ENCODE measurements around the gene PLA2R1.

The PLA2R1 gene

DNA sequence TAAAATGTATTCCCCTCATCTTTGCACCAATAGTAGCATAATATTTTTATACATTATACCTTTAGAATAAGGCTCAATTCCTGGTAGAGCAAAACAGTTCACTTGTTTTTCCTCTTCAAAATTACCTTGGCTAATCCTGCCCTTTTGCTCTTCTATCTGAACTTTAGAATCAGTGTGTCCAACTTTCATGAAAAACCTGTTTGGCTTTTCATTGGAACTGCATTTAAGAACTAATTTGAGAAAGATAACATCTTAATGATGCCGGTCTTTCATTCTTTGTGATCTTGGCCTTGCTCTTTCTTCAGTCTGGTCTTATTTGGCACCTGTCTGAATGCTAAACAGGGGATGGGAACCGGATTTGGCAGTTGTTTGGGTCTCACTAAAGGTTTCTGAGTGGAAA is 151.5 kb downstream of the PLA2R1 start:
- no peak for DNase-seq
- Histone ChIP-seq H3K23ac (ENCODE audit: low read length) (no peak overlapping the region), H3K9me3 (ENCODE audit: insufficient read depth, low read depth, low read length) (no peaks in the 10 kb centered on the region), H3K27ac (ENCODE audit: low read depth, low read length) (no peak overlapping the region), H3K4me2 (ENCODE audit: low read length) (no peak overlapping the region), H3K9ac (ENCODE audit: low read length) (no peak overlapping the region), H3K4me1 (ENCODE audit: control insufficient read depth in 1 of 2, insufficient read depth in 2 of 2, low read length in 2 of 2) (no peaks in the 10 kb centered on the region), H3K27me3 (ENCODE audit: insufficient read depth, low read length) (no peaks in the 10 kb centered on the region), H2BK5ac (ENCODE audit: low read depth, low read length, poor library complexity) (no peak overlapping the region), H2BK120ac (ENCODE audit: insufficient read depth, low read length, poor library complexity) (no peak overlapping the region), H2AK5ac (ENCODE audit: low read length) (no peak overlapping the region), H3K18ac (ENCODE audit: low read length) (no peak overlapping the region), H3K4ac (ENCODE audit: low read depth, low read length) (no peak overlapping the region), H2BK12ac (ENCODE audit: low read length) (no peak overlapping the region), H4K8ac (ENCODE audit: low read depth, low read length) (no peak overlapping the region), H2AFZ (ENCODE audit: insufficient read depth, low read length, poor library complexity) (no peak overlapping the region), H4K91ac (ENCODE audit: low read depth, low read length) (no peak overlapping the region), H3K36me3 (ENCODE audit: control insufficient read depth in 1 of 2, insufficient read depth in 2 of 2, low read length in 2 of 2) (no peaks in the 10 kb centered on the region), H3K4me3 (ENCODE audit: low read depth, low read length) (no peak overlapping the region), H4K12ac (ENCODE audit: low read depth, low read length) (no peak overlapping the region), H3K14ac (ENCODE audit: low read length) (no peak overlapping the region), H3K79me1 (ENCODE audit: low read length) (no peaks in the 10 kb centered on the region), H3K79me2 (ENCODE audit: control insufficient read depth, insufficient read depth, low read length, poor library complexity) (no peaks in the 10 kb centered on the region)
- WGBS (ENCODE audit: extremely low coverage, insufficient coverage, insufficient read length), result no CpG with 5 or more reads among the region's 2 CpGs

DNA sequence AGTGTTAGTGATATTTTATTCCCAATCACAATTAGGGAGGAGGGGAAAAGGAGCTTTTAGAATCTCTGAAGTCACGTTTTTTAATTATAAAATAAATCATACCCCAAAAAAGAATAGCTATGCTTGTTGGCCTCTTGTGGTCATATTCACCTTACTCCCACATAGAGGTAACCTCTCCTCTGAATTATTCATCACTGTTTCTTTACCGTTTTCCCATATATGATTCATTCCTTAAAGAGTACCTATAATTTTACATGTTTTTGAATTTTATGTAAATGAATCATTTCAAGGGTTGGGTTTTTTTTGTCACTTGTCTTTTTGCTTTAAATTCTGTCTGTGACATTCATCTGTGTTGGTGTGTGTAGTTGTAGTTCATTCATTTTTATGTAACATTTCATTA is 153.8 kb downstream of the PLA2R1 start:
- Histone ChIP-seq H3K9me3 (ENCODE audit: insufficient read depth, low read depth, low read length) (peaks cover 9% of the 10 kb centered on the region), H3K27me3 (ENCODE audit: insufficient read depth, low read length) (peaks cover 12% of the 10 kb centered on the region), H3K9ac (ENCODE audit: low read length) (no peak overlapping the region), H2AFZ (ENCODE audit: insufficient read depth, low read length, poor library complexity) (no peak overlapping the region), H3K36me3 (ENCODE audit: control insufficient read depth in 1 of 2, insufficient read depth in 2 of 2, low read length in 2 of 2) (no peaks in the 10 kb centered on the region), H2BK120ac (ENCODE audit: insufficient read depth, low read length, poor library complexity) (no peak overlapping the region), H2BK12ac (ENCODE audit: low read length) (no peak overlapping the region), H3K79me2 (ENCODE audit: control insufficient read depth, insufficient read depth, low read length, poor library complexity) (no peaks in the 10 kb centered on the region), H3K23ac (ENCODE audit: low read length) (no peak overlapping the region), H4K8ac (ENCODE audit: low read depth, low read length) (no peak overlapping the region), H3K4ac (ENCODE audit: low read depth, low read length) (no peak overlapping the region), H4K12ac (ENCODE audit: low read depth, low read length) (no peak overlapping the region), H3K4me1 (ENCODE audit: control insufficient read depth in 1 of 2, insufficient read depth in 2 of 2, low read length in 2 of 2) (peaks cover 8 to 12% of the 10 kb centered on the region in 2 experiments), H3K79me1 (ENCODE audit: low read length) (no peaks in the 10 kb centered on the region), H3K4me2 (ENCODE audit: low read length) (no peak overlapping the region), H2AK5ac (ENCODE audit: low read length) (no peak overlapping the region), H2BK5ac (ENCODE audit: low read depth, low read length, poor library complexity) (no peak overlapping the region), H4K91ac (ENCODE audit: low read depth, low read length) (no peak overlapping the region), H3K27ac (ENCODE audit: low read depth, low read length) (no peak overlapping the region), H3K18ac (ENCODE audit: low read length) (no peak overlapping the region), H3K4me3 (ENCODE audit: low read depth, low read length) (no peak overlapping the region), H3K14ac (ENCODE audit: low read length) (no peak overlapping the region)
- no CpG with 5 or more reads among the region's 2 CpGs for WGBS (ENCODE audit: extremely low coverage, insufficient coverage, insufficient read length)
- DNase-seq, result no peak

DNA sequence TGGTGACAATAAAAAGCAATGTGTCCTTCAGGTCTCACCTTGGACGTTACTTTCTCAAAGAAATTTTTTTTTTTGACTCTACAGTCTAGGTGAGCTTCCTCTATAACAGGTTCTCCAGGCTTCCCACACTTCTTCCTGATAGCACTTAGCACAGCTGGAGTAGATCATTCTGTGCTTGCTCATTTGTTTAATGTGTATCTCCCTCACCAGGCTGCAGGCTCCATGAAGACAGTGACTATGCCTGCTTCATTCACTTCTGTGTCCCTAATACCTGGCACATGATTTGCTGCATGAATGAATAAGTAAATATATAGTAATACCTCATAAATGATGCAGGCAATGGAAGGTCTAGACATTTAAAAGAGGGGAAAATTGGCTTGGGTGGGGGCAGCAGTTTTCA is 154.5 kb downstream of the PLA2R1 start:
- Histone ChIP-seq H3K79me2 (ENCODE audit: control insufficient read depth, insufficient read depth, low read length, poor library complexity) (no peaks in the 10 kb centered on the region), H2AK5ac (ENCODE audit: low read length) (no peak overlapping the region), H3K4me1 (ENCODE audit: control insufficient read depth in 1 of 2, insufficient read depth in 2 of 2, low read length in 2 of 2) (peaks cover 8 to 12% of the 10 kb centered on the region in 2 experiments), H4K8ac (ENCODE audit: low read depth, low read length) (no peak overlapping the region), H2BK12ac (ENCODE audit: low read length) (no peak overlapping the region), H3K4me3 (ENCODE audit: low read depth, low read length) (no peak overlapping the region), H3K9me3 (ENCODE audit: insufficient read depth, low read depth, low read length) (peaks cover 9% of the 10 kb centered on the region), H3K4ac (ENCODE audit: low read depth, low read length) (no peak overlapping the region), H3K36me3 (ENCODE audit: control insufficient read depth in 1 of 2, insufficient read depth in 2 of 2, low read length in 2 of 2) (no peaks in the 10 kb centered on the region), H4K12ac (ENCODE audit: low read depth, low read length) (no peak overlapping the region), H2AFZ (ENCODE audit: insufficient read depth, low read length, poor library complexity) (no peak overlapping the region), H3K14ac (ENCODE audit: low read length) (no peak overlapping the region), H4K91ac (ENCODE audit: low read depth, low read length) (no peak overlapping the region), H3K27ac (ENCODE audit: low read depth, low read length) (no peak overlapping the region), H3K18ac (ENCODE audit: low read length) (no peak overlapping the region), H2BK5ac (ENCODE audit: low read depth, low read length, poor library complexity) (no peak overlapping the region), H3K27me3 (ENCODE audit: insufficient read depth, low read length) (peaks cover 15% of the 10 kb centered on the region), H3K79me1 (ENCODE audit: low read length) (no peaks in the 10 kb centered on the region), H3K9ac (ENCODE audit: low read length) (no peak overlapping the region), H3K23ac (ENCODE audit: low read length) (no peak overlapping the region), H2BK120ac (ENCODE audit: insufficient read depth, low read length, poor library complexity) (no peak overlapping the region), H3K4me2 (ENCODE audit: low read length) (no peak overlapping the region)
- no CpG with 5 or more reads among the region's 1 CpG for WGBS (ENCODE audit: extremely low coverage, insufficient coverage, insufficient read length)
- DNase-seq, result no peak

DNA sequence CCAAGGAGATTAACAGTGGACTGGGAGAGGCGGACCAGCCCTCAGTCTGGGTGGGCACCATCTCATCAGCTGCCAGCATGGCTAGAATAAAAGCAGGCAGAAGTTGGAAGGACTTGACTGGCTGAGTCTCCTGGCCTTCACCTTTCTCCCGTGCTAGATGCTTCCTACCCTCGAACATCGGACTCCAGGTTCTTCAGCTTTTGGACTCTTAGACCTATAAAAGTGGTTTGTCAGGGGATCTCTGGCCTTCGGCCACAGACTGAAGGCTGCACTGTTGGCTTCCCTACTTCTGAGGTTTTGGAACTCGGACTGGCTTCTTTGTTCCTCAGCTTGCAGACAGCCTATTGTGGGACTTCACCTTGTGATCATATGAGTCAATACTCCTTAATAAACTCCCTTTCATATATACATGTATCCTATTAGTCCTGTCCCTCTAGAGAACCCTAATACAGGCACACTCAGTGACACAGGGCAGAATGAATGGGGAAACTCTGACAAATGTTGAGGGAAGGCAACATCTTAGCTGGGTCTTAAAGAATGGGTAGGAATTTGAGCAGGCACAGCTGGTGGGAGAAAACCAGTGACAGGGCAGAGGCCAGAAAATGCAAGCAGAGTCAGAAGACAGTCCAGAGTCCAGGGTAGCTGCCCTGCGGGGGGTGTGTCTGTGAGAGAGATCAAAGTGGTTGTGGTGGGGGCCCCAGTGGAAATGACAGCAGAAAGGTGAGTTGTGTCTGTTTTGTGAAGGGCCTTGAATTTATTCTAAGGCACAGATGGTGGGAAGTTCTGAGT is 156.3 kb downstream of the PLA2R1 start:
- Histone ChIP-seq H3K14ac (ENCODE audit: low read length) (no peak overlapping the region), H3K27ac (ENCODE audit: low read depth, low read length) (no peak overlapping the region), H3K9ac (ENCODE audit: low read length) (no peak overlapping the region), H4K91ac (ENCODE audit: low read depth, low read length) (no peak overlapping the region), H3K4me3 (ENCODE audit: low read depth, low read length) (no peak overlapping the region), H3K18ac (ENCODE audit: low read length) (no peak overlapping the region), H3K4ac (ENCODE audit: low read depth, low read length) (no peak overlapping the region), H3K36me3 (ENCODE audit: control insufficient read depth in 1 of 2, insufficient read depth in 2 of 2, low read length in 2 of 2) (no peaks in the 10 kb centered on the region), H4K8ac (ENCODE audit: low read depth, low read length) (no peak overlapping the region), H4K12ac (ENCODE audit: low read depth, low read length) (no peak overlapping the region), H2BK5ac (ENCODE audit: low read depth, low read length, poor library complexity) (no peak overlapping the region), H2BK120ac (ENCODE audit: insufficient read depth, low read length, poor library complexity) (no peak overlapping the region), H3K27me3 (ENCODE audit: insufficient read depth, low read length) (peaks cover 15% of the 10 kb centered on the region), H3K4me2 (ENCODE audit: low read length) (no peak overlapping the region), H2AK5ac (ENCODE audit: low read length) (no peak overlapping the region), H2AFZ (ENCODE audit: insufficient read depth, low read length, poor library complexity) (no peak overlapping the region), H3K23ac (ENCODE audit: low read length) (no peak overlapping the region), H3K79me2 (ENCODE audit: control insufficient read depth, insufficient read depth, low read length, poor library complexity) (no peaks in the 10 kb centered on the region), H2BK12ac (ENCODE audit: low read length) (no peak overlapping the region), H3K9me3 (ENCODE audit: insufficient read depth, low read depth, low read length) (peaks cover 9% of the 10 kb centered on the region), H3K79me1 (ENCODE audit: low read length) (no peaks in the 10 kb centered on the region), H3K4me1 (ENCODE audit: control insufficient read depth in 1 of 2, insufficient read depth in 2 of 2, low read length in 2 of 2) (peaks cover 8 to 12% of the 10 kb centered on the region in 2 experiments)
- no CpG with 5 or more reads among the region's 7 CpGs for WGBS (ENCODE audit: extremely low coverage, insufficient coverage, insufficient read length)
- no peak for DNase-seq
